Aorta (tissue), 5 donors: Measurements from ENCODE around the gene AGAP1. TPM values are rescaled to one million over a fixed set of nuclear protein-coding genes. Genes with fewer than 3 reads are reported as not detected.
A peak's percentile ranks its signal among the peaks of the same experiment; 100 is the strongest.

ENCODE experiments used
- ATAC-seq: fragments of 200-7000 bp; cut with Tn5 transposase; one replicate; pipeline ENCODE4 v1.9.1; 2022; ENCODE audit warnings: moderate library complexity; ENCODE audit not compliant: low FRiP score
- DNase-seq, 2 donors: peaks; one replicate each; pipeline ENCODE4 v3.0.0-alpha.2; 2020
- H3K27ac ChIP-seq, 2 donors: one replicate each; pipeline ENCODE4 v1.5.1; 2013; ENCODE audit warnings: low read length in 2 of 2, mild to moderate bottlenecking in 2 of 2, moderate library complexity in 2 of 2, control low read depth in 1 of 2, inconsistent platforms in 1 of 2, low read depth in 1 of 2
- H3K27me3 ChIP-seq, 2 donors: one replicate each; pipeline ENCODE4 v1.6.1; 2013; ENCODE audit warnings: control low read depth in 1 of 2, low read length in 1 of 2, mild to moderate bottlenecking in 1 of 2, moderate library complexity in 1 of 2; ENCODE audit not compliant: insufficient read depth in 2 of 2, control insufficient read depth in 1 of 2
- H3K36me3 ChIP-seq, 2 donors: one replicate each; pipeline ENCODE4 v1.6.1; 2013; ENCODE audit warnings: control low read depth in 1 of 2, low read length in 1 of 2, mild to moderate bottlenecking in 1 of 2; ENCODE audit not compliant: insufficient read depth in 2 of 2, control insufficient read depth in 1 of 2
- H3K4me1 ChIP-seq, 2 donors: one replicate each; pipeline ENCODE4 v1.6.1; 2013; ENCODE audit warnings: low read length in 2 of 2, control low read depth in 1 of 2, mild to moderate bottlenecking in 1 of 2, moderate library complexity in 1 of 2; ENCODE audit not compliant: insufficient read depth in 2 of 2, control insufficient read depth in 1 of 2
- H3K4me3 ChIP-seq, 2 donors: one replicate each; pipeline ENCODE4 v1.5.1; 2013; ENCODE audit warnings: low read length in 2 of 2, control low read depth in 1 of 2, mild to moderate bottlenecking in 1 of 2
- H3K9me3 ChIP-seq: one replicate; pipeline ENCODE4 v1.6.1; 2013; ENCODE audit warnings: mild to moderate bottlenecking, low read length; ENCODE audit not compliant: control insufficient read depth
- WGBS, 2 donors: extraction: QIAGEN DNeasy Blood & Tissue Kit; methylation state at CpG; one replicate each; pipeline ENCODE4 v1.1.7; 2013; 5-methylcytosine and 5-hydroxymethylcytosine counted together
- intact Hi-C, 2 donors: fragments of 100-400 bp; cut with DNase I; formaldehyde crosslinking; loops; one replicate each; pipeline versions ENCODE4 v1.14.2 to v1.15.0; 2022
- polyA plus RNA-seq, 2 donors: library from polyadenylated mRNA; stranded (reverse); fragments of 200-250 nt; gene quantifications; one replicate each; pipeline ENCODE4 v1.2.3, GENCODE V29; 2013
- total RNA-seq, 2 donors: library from RNA; stranded (reverse); fragmentation: NEBNext Ultra II Directional; extraction: Animal tissue kit (Norgen Biotek cat#: 25700); gene quantifications; one replicate each; pipeline ENCODE4 v1.2.1, GENCODE V29; 2021
- donor health status: healthy with polysubstance abuse.
- donor health status: Bipolar disorder and iron deficiency.
- donor health status: DM: no; HTN: no; CAD: no.
- donor health status: DM: no; HTN: no; CAD: no.
- donor health status: DM: yes; HTN: yes; CAD: no.

AGAP1 gene
- total and polyA plus RNA-seq, 4 donors, result 3.0 to 32.7 (median 12.7) TPM

DNA sequence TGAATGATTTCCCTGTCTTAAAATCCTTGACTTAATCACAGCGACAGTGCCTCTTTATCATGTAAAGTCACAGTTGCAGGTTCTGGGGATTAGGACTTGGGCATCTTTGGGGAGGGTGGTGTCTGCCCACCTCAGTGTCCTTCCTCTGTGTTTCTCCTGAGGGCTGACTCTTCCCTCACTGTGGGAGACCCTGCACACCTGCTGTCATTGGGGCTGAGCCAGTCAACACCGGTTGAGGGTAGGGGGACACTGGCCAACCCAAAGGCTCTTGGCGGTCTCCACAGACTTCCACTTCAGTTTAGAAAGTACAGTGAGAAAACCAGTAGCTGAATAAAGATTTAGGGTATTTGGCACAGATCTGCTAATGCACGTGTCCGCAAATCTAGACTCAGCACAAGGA lies 36.9 kb downstream of the AGAP1 start:
- H3K27me3 ChIP-seq, result no peaks in the 10 kb centered on the region
- DNase-seq, result peak in 1 of 2 donors; percentile 57
- H3K9me3 ChIP-seq, result no peaks in the 10 kb centered on the region
- no peak overlapping the region for H3K4me3 ChIP-seq
- intact Hi-C loops, result no loop called here
- H3K36me3 ChIP-seq, result no peaks in the 10 kb centered on the region
- no peak overlapping the region for H3K27ac ChIP-seq
- H3K4me1 ChIP-seq, result no peaks in the 10 kb centered on the region
- 90 to 96% methylated on average over 5 of the region's 5 CpGs for WGBS, 2 donors
- ATAC-seq, result no peak

DNA sequence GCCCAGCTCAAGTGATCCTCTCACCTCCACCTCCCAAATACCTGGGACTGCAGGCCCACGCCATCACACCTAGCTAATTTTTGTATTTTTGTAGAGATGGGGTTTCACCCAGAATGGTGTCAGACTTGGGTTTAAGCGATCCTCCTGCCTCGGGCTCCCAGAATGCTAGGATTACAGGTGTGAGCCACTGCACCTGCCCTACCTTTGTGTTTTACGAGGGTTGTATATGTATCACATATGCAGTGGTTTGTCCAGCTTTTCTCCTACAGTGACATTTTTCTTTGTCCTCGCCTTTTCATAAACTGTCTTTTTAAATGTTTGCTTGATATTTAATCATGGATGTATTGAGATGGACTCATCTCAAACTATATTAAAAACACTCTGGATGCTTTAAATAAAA lies 38.5 kb downstream of the AGAP1 start:
- 95% methylated on average over 5 of the region's 5 CpGs for WGBS, 2 donors
- no peaks in the 10 kb centered on the region for H3K4me1 ChIP-seq
- intact Hi-C loops, result no loop called here
- no peak overlapping the region for H3K27ac ChIP-seq
- no peak for ATAC-seq
- no peaks in the 10 kb centered on the region for H3K36me3 ChIP-seq
- no peaks in the 10 kb centered on the region for H3K9me3 ChIP-seq
- DNase-seq, result peak in 1 of 2 donors; percentile 26
- H3K27me3 ChIP-seq, result no peaks in the 10 kb centered on the region
- H3K4me3 ChIP-seq, result no peak overlapping the region

DNA sequence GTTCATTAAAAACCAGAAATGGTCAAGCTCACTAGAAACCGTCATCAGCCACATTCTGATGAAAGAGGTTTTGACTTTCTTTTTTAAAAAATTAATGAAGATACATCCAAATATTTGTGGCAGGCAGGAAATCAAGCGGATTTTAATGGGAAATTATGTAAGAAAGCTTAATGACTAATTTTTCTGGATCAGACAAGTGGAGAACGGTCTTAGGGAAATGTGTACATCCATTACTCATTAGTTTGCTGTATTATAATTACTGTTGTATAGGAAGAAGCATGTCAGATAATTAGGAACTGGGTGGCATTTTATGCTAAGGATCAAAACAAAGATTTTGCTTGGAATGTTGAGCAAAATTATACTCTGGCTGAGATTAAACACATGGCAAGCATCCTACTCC lies 39.4 kb downstream of the AGAP1 start:
- intact Hi-C loops, result no loop called here
- H3K27ac ChIP-seq, result no peak overlapping the region
- no peaks in the 10 kb centered on the region for H3K36me3 ChIP-seq
- whole genome bisulfite sequencing, 2 donors, result 92% methylated on average over 3 of the region's 3 CpGs
- DNase-seq (no peak), ATAC-seq (no peak)
- no peaks in the 10 kb centered on the region for H3K4me1 ChIP-seq
- no peaks in the 10 kb centered on the region for H3K9me3 ChIP-seq
- H3K27me3 ChIP-seq, result no peaks in the 10 kb centered on the region
- H3K4me3 ChIP-seq, result no peak overlapping the region

- intact Hi-C loops, result no loop called here
- Histone ChIP-seq H3K36me3 (no peaks in the 10 kb centered on the region), H3K27ac (no peak overlapping the region), H3K9me3 (no peaks in the 10 kb centered on the region), H3K4me1 (no peaks in the 10 kb centered on the region), H3K27me3 (no peaks in the 10 kb centered on the region), H3K4me3 (no peak overlapping the region)
- ATAC-seq (no peak), DNase-seq (peak in 1 of 2 donors; percentile 65)
- 90 to 94% methylated on average over 20 of the region's 20 CpGs for WGBS, 2 donors
Measured at GRCh38 chr2:235533616-235534385, 40.0 kb downstream of the AGAP1 start.

DNA sequence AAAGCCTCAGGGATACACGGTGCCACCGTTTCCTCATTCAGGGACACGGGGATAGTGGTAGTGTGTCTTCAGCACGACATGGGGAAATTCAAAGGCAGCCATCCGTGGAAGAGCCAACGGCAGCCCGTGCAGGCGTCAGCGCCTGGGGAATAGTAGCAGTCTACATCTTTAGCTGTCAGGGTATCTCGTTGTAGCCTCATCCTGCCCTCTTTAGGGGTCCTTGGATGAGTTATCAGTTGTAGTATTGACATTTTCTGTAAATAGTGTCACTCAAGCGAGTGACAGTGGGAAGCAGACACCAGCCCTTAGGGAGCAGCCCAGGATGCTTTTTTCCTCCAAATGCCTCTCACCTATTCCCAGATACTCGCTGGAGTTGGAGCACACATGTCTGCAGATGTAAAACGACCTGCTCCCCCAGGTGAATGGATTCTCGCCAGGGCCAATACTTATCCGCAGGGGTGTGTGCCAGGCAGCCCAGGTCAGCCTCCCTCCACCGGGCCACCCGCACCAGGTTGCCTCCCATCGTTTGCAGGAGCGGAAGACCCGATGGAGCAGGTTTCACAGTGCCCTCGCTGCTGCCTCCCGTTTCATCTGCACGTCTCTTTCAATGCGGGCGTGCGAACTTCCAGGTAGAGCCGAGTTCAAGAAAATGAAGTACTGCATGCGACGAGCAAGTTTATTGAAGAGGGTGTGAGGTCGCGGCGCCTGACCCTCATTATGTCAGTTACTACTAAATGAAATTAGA lies 41.0 kb downstream of the AGAP1 start:
- no peaks in the 10 kb centered on the region for H3K27me3 ChIP-seq
- WGBS, 2 donors, result 88 to 91% methylated on average over 32 of the region's 32 CpGs
- H3K27ac ChIP-seq, result no peak overlapping the region
- no peak for DNase-seq
- ATAC-seq, result no peak
- no peaks in the 10 kb centered on the region for H3K4me1 ChIP-seq
- H3K36me3 ChIP-seq, result no peaks in the 10 kb centered on the region
- H3K9me3 ChIP-seq, result no peaks in the 10 kb centered on the region
- H3K4me3 ChIP-seq, result no peak overlapping the region
- intact Hi-C loops, result no loop called here

DNA sequence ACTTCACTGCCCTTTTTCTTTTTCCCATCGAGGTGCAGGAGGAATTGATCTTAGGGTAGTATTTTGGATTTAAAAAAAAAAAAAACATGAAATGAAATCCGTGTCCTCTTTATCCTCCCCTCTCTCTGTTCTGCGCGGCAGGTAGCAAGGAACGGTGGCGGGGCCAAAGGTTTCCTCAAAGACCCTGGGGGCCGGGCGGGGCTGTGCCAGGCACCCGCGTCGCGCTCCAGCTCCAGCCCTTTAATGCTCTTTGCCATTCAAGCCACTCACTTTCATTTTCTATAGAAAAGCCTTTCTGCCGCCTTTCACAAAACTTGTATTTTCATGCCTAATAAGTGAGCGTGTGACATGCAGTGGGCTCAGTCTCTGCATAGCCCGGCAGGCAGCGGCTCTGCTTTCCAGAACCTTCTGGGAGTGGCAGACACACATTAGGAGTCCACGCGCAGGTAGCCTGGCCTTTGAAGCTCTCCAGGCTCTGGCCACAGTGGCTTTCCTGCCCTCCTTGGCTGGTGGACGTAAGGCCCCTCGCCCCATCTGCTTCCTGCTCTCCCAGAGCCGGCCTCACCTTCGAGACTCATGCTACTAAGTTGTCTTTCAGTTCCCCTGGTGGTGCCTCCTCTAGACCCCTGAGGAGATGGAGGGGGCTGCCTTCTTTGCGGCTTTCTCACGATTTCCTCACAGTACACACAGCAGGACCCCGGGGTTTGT lies 41.7 kb downstream of the AGAP1 start:
- 93% methylated on average over 25 of the region's 25 CpGs for WGBS, 2 donors
- ATAC-seq (no peak), DNase-seq (no peak)
- no peaks in the 10 kb centered on the region for H3K27me3 ChIP-seq
- H3K4me1 ChIP-seq, result no peaks in the 10 kb centered on the region
- intact Hi-C loops, result no loop called here
- no peaks in the 10 kb centered on the region for H3K9me3 ChIP-seq
- no peak overlapping the region for H3K27ac ChIP-seq
- no peak overlapping the region for H3K4me3 ChIP-seq
- H3K36me3 ChIP-seq, result no peaks in the 10 kb centered on the region

DNA sequence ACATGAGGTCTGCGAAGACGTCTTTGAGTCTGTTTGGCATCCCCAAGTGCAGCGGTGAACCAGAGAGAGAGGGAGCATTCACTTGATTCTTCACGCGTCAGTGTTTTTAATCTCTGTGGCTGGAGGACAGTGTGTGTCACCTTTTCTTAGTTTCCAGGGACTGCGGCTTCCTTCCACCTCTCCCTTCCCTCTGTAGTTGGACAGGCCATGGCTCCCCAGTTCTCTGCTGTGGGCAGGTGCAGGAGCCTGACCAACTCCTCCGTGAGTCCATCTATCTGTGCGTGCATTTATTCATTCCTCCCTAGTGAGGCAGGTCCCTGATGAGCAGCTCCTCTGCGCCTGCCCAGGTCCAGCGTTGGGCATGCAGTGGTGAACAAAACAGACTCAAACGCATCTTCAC lies 42.9 kb downstream of the AGAP1 start:
- H3K4me1 ChIP-seq, result no peaks in the 10 kb centered on the region
- no peak for ATAC-seq
- H3K4me3 ChIP-seq, result no peak overlapping the region
- no peaks in the 10 kb centered on the region for H3K27me3 ChIP-seq
- intact Hi-C loops, result no loop called here
- no peaks in the 10 kb centered on the region for H3K36me3 ChIP-seq
- 94 to 96% methylated on average over 11 of the region's 11 CpGs for WGBS, 2 donors
- H3K9me3 ChIP-seq, result no peaks in the 10 kb centered on the region
- H3K27ac ChIP-seq, result no peak overlapping the region
- DNase-seq, result no peak

- Histone ChIP-seq H3K4me1 (no peaks in the 10 kb centered on the region), H3K27ac (no peak overlapping the region), H3K27me3 (no peaks in the 10 kb centered on the region), H3K9me3 (no peaks in the 10 kb centered on the region), H3K36me3 (no peaks in the 10 kb centered on the region), H3K4me3 (no peak overlapping the region)
- DNase-seq (no peak), ATAC-seq (no peak)
- WGBS, 2 donors, result 87 to 91% methylated on average over 7 of the region's 7 CpGs
- intact Hi-C loops, result no loop called here
Measured at GRCh38 chr2:235537186-235537585, 43.3 kb downstream of the AGAP1 start.
